A549 (cell line): ENCODE results near the gene PSG1. TPM values are rescaled to one million over a fixed set of nuclear protein-coding genes. Genes with fewer than 3 reads are reported as not detected.
"Not testable (repeated sequence)": the region's sequence is repeated elsewhere in the genome, so short reads cannot be mapped to it uniquely, and the experiment has no call there.

ENCODE experiments used
- ATAC-seq, 2 experiments: fragments of 200-7000 bp in 1 of 2; fragments of >200 bp in 1 of 2; cut with Nextera tagmentation in 1 of 2; cut with Tn5 transposase in 1 of 2; 3 replicates each; pipeline versions ENCODE4 v1.8.0 to v1.9.1; 2018 to 2020; ENCODE audit warnings: mild to moderate bottlenecking in 1 of 2, moderate library complexity in 1 of 2
- CTCF ChIA-PET: fragments of 300-600 bp; sonication (Branson Sonifier 250); formaldehyde crosslinking; extraction: SDS; loops from one replicate; lab custom pipeline; 2021; ENCODE audit warnings: antibody characterized with exemption, inconsistent platforms; lab: Yijun Ruan, JAX
- POLR2A ChIA-PET: fragments of 350-600 bp; formaldehyde crosslinking; extraction: SDS; loops from one replicate; lab custom pipeline; 2021; ENCODE audit warnings: antibody characterized with exemption, inconsistent platforms; lab: Yijun Ruan, JAX
- DNase-seq, 2 experiments: peaks; one replicate each; pipeline versions ENCODE4 v3.0.0 to v3.0.0-alpha.2; 2011 to 2016; ENCODE audit warnings: low read depth in 1 of 2, low spot score in 1 of 2
- FAIRE-seq: peaks from 2 replicates; lab custom pipeline; 2011; peaks lifted over from hg19 to GRCh38; lab: Jason Lieb, UNC
- H3K27ac ChIP-seq, 2 experiments: fragments of >200 bp; sonication (Bioruptor Twin); formaldehyde crosslinking; 3 replicates each; pipeline ENCODE4 v1.5.1; 2016 to 2017
- H3K4me1 ChIP-seq: fragments of >200 bp; sonication (Bioruptor Twin); formaldehyde crosslinking; 3 replicates; pipeline ENCODE4 v1.6.1; 2016
- H3K4me2 ChIP-seq: fragments of >200 bp; sonication (Bioruptor Twin); formaldehyde crosslinking; 3 replicates; pipeline ENCODE4 v1.6.1; 2016
- H3K4me3 ChIP-seq: fragments of >200 bp; sonication (Bioruptor Twin); formaldehyde crosslinking; 3 replicates; pipeline ENCODE4 v1.5.1; 2016
- H3K9me3 ChIP-seq: fragments of >200 bp; sonication (Bioruptor Twin); formaldehyde crosslinking; 3 replicates; pipeline ENCODE4 v1.6.1; 2016
- ATOH8 ChIP-seq: fragments of 250-450 bp; sonication (Bioruptor Pico); IDR thresholded peaks from 2 replicates; pipeline ENCODE4 v1.5.0; 2020; ENCODE audit warnings: low read depth, mild to moderate bottlenecking, moderate library complexity
- BCL3 ChIP-seq: fragments of >200 bp; sonication (Bioruptor Twin); formaldehyde crosslinking; IDR thresholded peaks from 3 replicates; pipeline ENCODE4 v1.6.1; 2016
- BHLHE40 ChIP-seq: IDR thresholded peaks from 2 replicates; pipeline ENCODE4 v1.6.1; 2012; ENCODE audit warnings: low read depth, low read length, inconsistent platforms
- CBX8 ChIP-seq: fragments of 200-600 bp; sonication (generic); IDR thresholded peaks from 2 replicates; pipeline ENCODE4 v1.6.1; 2016
- EHF ChIP-seq: fragments of 250-450 bp; sonication (Bioruptor Pico); IDR thresholded peaks from 2 replicates; pipeline ENCODE4 v1.5.0; 2020; ENCODE audit warnings: mild to moderate bottlenecking
- FOSB ChIP-seq: fragments of 250-450 bp; sonication (Bioruptor Pico); IDR thresholded peaks from 2 replicates; pipeline ENCODE4 v1.5.0; 2020; ENCODE audit warnings: mild to moderate bottlenecking, moderate library complexity
- FOXS1 ChIP-seq: fragments of 250-450 bp; sonication (Bioruptor Pico); IDR thresholded peaks from 2 replicates; pipeline ENCODE4 v1.5.0; 2020; ENCODE audit warnings: mild to moderate bottlenecking, moderate library complexity
- HES2 ChIP-seq: fragments of >200 bp; sonication (Bioruptor Twin); formaldehyde crosslinking; IDR thresholded peaks from 2 replicates; pipeline ENCODE4 v1.6.1; 2016
- JUN ChIP-seq, 2 experiments: fragments of >200 bp; sonication (Bioruptor Twin); formaldehyde crosslinking; IDR thresholded peaks; 2 replicates in 1 of 2; 3 replicates in 1 of 2; pipeline ENCODE4 v1.6.1; 2016 to 2017
- MAFK ChIP-seq: fragments of 450-650 bp; IDR thresholded peaks from 2 replicates; pipeline ENCODE4 v1.6.1; 2014; ENCODE audit not compliant: partially characterized antibody
- NPAS2 ChIP-seq: fragments of 250-450 bp; sonication (Bioruptor Pico); IDR thresholded peaks from 2 replicates; pipeline ENCODE4 v1.8.0; 2022; ENCODE audit warnings: mild to moderate bottlenecking, moderate library complexity, borderline replicate concordance
- NR3C1 ChIP-seq: fragments of >200 bp; sonication (Bioruptor Twin); formaldehyde crosslinking; IDR thresholded peaks from 3 replicates; pipeline ENCODE4 v1.6.1; 2017
- PHF8 ChIP-seq: fragments of 200-600 bp; sonication (generic); IDR thresholded peaks from 2 replicates; pipeline ENCODE4 v1.6.1; 2016; ENCODE audit warnings: low read depth, mild to moderate bottlenecking, antibody characterized with exemption, moderate library complexity, borderline replicate concordance
- POLR2AphosphoS2 ChIP-seq: conservative IDR thresholded peaks from 2 replicates; pipeline ENCODE4 v1.6.1; 2012; ENCODE audit warnings: low read length, improper control_type of control experiment, inconsistent platforms
- RFX5 ChIP-seq: fragments of 450-650 bp; IDR thresholded peaks from 2 replicates; pipeline ENCODE4 v1.7.1; 2014; ENCODE audit warnings: antibody characterized with exemption, mild to moderate bottlenecking, moderate library complexity
- TP53 ChIP-seq: fragments of 250-450 bp; sonication (Bioruptor Pico); IDR thresholded peaks from 2 replicates; pipeline ENCODE4 v1.5.0; 2021; ENCODE audit warnings: mild to moderate bottlenecking, moderate library complexity
- USF2 ChIP-seq: fragments of 450-650 bp; IDR thresholded peaks from 2 replicates; pipeline ENCODE4 v1.6.1; 2014; ENCODE audit warnings: antibody characterized with exemption
- ZC3H11A ChIP-seq: fragments of 450-650 bp; IDR thresholded peaks from 2 replicates; pipeline ENCODE4 v1.6.1; 2014; ENCODE audit warnings: antibody characterized with exemption, mild to moderate bottlenecking
- ZFP36 ChIP-seq: fragments of 450-650 bp; IDR thresholded peaks from 2 replicates; pipeline ENCODE4 v1.6.1; 2014; ENCODE audit warnings: borderline replicate concordance; ENCODE audit not compliant: partially characterized antibody
- ZNF302 ChIP-seq: fragments of 250-450 bp; sonication (Bioruptor Pico); IDR thresholded peaks from 2 replicates; pipeline ENCODE4 v1.9.0; 2021; ENCODE audit warnings: inconsistent platforms, mild to moderate bottlenecking, moderate library complexity
- WGBS: methylation state at CpG from one replicate; pipeline ENCODE4 v1.1.6; 2017; ENCODE audit errors: missing lambda C conversion rate; 5-methylcytosine and 5-hydroxymethylcytosine counted together
- polyA plus RNA-seq, 4 experiments: library from polyadenylated mRNA; depleted of rRNA in 3 of 4; stranded (reverse); fragments of >200 nt; fragmentation: RNase III in 1 of 4; extraction: RNeasy Plus Mini Kit Qiagen cat#74134 plus additional on column Dnase treatment in 1 of 4; gene quantifications; 2 replicates in 3 of 4; 3 replicates in 1 of 4; pipeline ENCODE4 v1.2.3, GENCODE V29; 2011 to 2017

PSG1 gene
- polyA plus RNA-seq, 2 of the 4 experiments (the other 2 are of a cell fraction), result 0.16 to 0.41 TPM

- CTCF ChIA-PET, POLR2A ChIA-PET, H3K4me3 ChIP-seq, ATAC-seq, DNase-seq, H3K9me3 ChIP-seq, H3K4me2 ChIP-seq, FAIRE-seq: not testable (repeated sequence)
- H3K4me1 ChIP-seq, result peaks cover 41% of the 10 kb centered on the region
- 89% methylated on average over 3 of the region's 3 CpGs for WGBS
- peak overlapping the region in 1 of 2 experiments; percentile 70; a peak in 1 of 6 replicates for H3K27ac ChIP-seq
- peak; percentile 97 for TF ChIP-seq MAFK
Observed at GRCh38 chr19:42854745-42855144, 24.8 kb downstream of the PSG1 start.

GRCh38 chr19:42853231-42853630, 26.3 kb downstream of the PSG1 start:
- ATAC-seq, result not testable (repeated sequence)
- 95% methylated on average over 1 of the region's 1 CpG for whole genome bisulfite sequencing
- CTCF ChIA-PET, result interaction anchor here (0.6 to 2.6 kb wide), 4 partner anchors 21 to 91 kb away, joined by 3 to 8 read pairs (median 5); no protein-coding TSS in a partner anchor

GRCh38 chr19:42852821-42853220, 26.7 kb downstream of the PSG1 start:
- POLR2A ChIA-PET, H3K4me3 ChIP-seq, DNase-seq, ATAC-seq, H3K9me3 ChIP-seq, H3K4me2 ChIP-seq, FAIRE-seq: not testable (repeated sequence)
- CTCF ChIA-PET, result interaction anchor here (0.6 to 2.6 kb wide), 5 partner anchors 21 to 91 kb away, joined by 3 to 8 read pairs (median 5); no protein-coding TSS in a partner anchor
- H3K27ac ChIP-seq, result peak overlapping the region; percentile 87 to 94
- peaks cover 41% of the 10 kb centered on the region for H3K4me1 ChIP-seq

More at GRCh38 chr19:42853231-42853630, 26.3 kb downstream of the PSG1 start:
- H3K4me3 ChIP-seq, H3K9me3 ChIP-seq, DNase-seq, POLR2A ChIA-PET, H3K4me2 ChIP-seq, FAIRE-seq: not testable (repeated sequence)
- Histone ChIP-seq H3K4me1 (peaks cover 41% of the 10 kb centered on the region), H3K27ac (peak overlapping the region; percentile 87 to 94)

- H3K9me3 ChIP-seq, FAIRE-seq, DNase-seq, H3K4me3 ChIP-seq: not testable (repeated sequence)
- TF ChIP-seq BHLHE40 (0 out of 2 replicates have a peak, but pooled peaks have one; percentile 4), ZNF302 (peak; percentile 46; the same call in 1 of the 2 replicates)
- H3K4me2 ChIP-seq, result peak overlapping the region; percentile 65
- H3K27ac ChIP-seq, result peak overlapping the region; percentile 87 to 94
- CTCF ChIA-PET, result interaction anchor here (1.2 to 2.6 kb wide), 4 partner anchors 20 to 34 kb away, joined by 4 to 8 read pairs (median 5); no protein-coding TSS in a partner anchor
- WGBS, result 59% methylated on average over 1 of the region's 1 CpG
- peaks cover 39% of the 10 kb centered on the region for H3K4me1 ChIP-seq
- ATAC-seq, result peak in 1 of 2 experiments; percentile 69; a peak in 3 of 6 replicates
- POLR2A ChIA-PET, result interaction anchor here (0.6 kb wide), 1 partner anchor 54 kb away, joined by 6 read pairs; no protein-coding TSS in a partner anchor
Observed at GRCh38 chr19:42851718-42852280, 27.7 kb downstream of the PSG1 start.

GRCh38 chr19:42850981-42851717, 28.4 kb downstream of the PSG1 start:
- ATAC-seq, result peak; percentile 93 to 99
- Histone ChIP-seq H3K27ac (peak overlapping the region; percentile 87 to 94), H3K4me1 (peaks cover 43% of the 10 kb centered on the region), H3K4me2 (peak overlapping the region; percentile 65), H3K4me3 (no peak overlapping the region), H3K9me3 (no peaks in the 10 kb centered on the region)
- DNase-seq, result peak; percentile 71 to 92
- CTCF ChIA-PET, result interaction anchor here (0.9 to 2.6 kb wide), 5 partner anchors 19 to 110 kb away, joined by 3 to 9 read pairs (median 5); no protein-coding TSS in a partner anchor
- 2% methylated on average over 6 of the region's 6 CpGs for WGBS
- POLR2A ChIA-PET, result interaction anchor here (0.6 kb wide), 1 partner anchor 53 kb away, joined by 6 read pairs; no protein-coding TSS in a partner anchor
- FAIRE-seq, result peak; percentile 100
- TF ChIP-seq HES2 (peak; percentile 41), TP53 (CRISPR knock-in tag) (no peak), BCL3 (peak; percentile 52; the same call in 1 of the 3 replicates), FOXS1 (CRISPR knock-in tag) (no peak), ZFP36 (no peak), MAFK (no peak), POLR2AphosphoS2 (no peak), JUN (IDR thresholded peaks at IDR 0.05) (peak; percentile 72 to 88; a peak in 4 of 5 replicates), NPAS2 (CRISPR knock-in tag) (no peak), NR3C1 (no peak), USF2 (peak; percentile 18; the same call in 1 of the 2 replicates), PHF8 (no peak), RFX5 (no peak), ZC3H11A (no peak), ATOH8 (peak; percentile 58; the same call in 1 of the 2 replicates), FOSB (0 out of 2 replicates have a peak, but pooled peaks have one; percentile 50), EHF (CRISPR knock-in tag) (no peak; the same call in 1 of the 2 replicates), CBX8 (no peak)
